GM12878 (cell line): Measurements from ENCODE around the gene ACTN2. TPM values are rescaled to one million over a fixed set of nuclear protein-coding genes. Genes with fewer than 3 reads are reported as not detected.

ENCODE experiments used
- ATAC-seq: fragments of 200-7000 bp; cut with Tn5 transposase; 3 replicates; pipeline ENCODE4 v1.9.1; 2020; ENCODE audit warnings: mild to moderate bottlenecking, moderate library complexity
- BruUV-seq: library from RNA; stranded (reverse); fragments of 400-500 nt; replicated peaks from 2 replicates; lab custom pipeline; 2021; lab: Mats Ljungman, UMichigan
- CTCF ChIA-PET: fragments of 300-600 bp; sonication (Branson Sonifier 250); formaldehyde crosslinking; extraction: SDS; loops from one replicate; lab custom pipeline; 2021; ENCODE audit warnings: inconsistent platforms; lab: Yijun Ruan, JAX
- POLR2A ChIA-PET: fragments of 350-600 bp; formaldehyde crosslinking; extraction: SDS; loops from one replicate; lab custom pipeline; 2021; ENCODE audit warnings: inconsistent platforms; lab: Charles Lee
- RAD21 ChIA-PET: fragments of 300-600 bp; sonication (Branson Sonifier 250); formaldehyde crosslinking; loops from one replicate; lab custom pipeline; 2023; ENCODE audit warnings: antibody characterized with exemption; ENCODE audit not compliant: unreplicated experiment; lab: Charles Lee
- SMC1A ChIA-PET: fragments of 300-600 bp; sonication (Branson Sonifier 250); formaldehyde crosslinking; loops from one replicate; lab custom pipeline; 2023; ENCODE audit not compliant: unreplicated experiment, uncharacterized antibody; lab: Charles Lee
- DNase-seq: peaks from one replicate; pipeline ENCODE4 v3.0.0-alpha.2; 2011; ENCODE audit warnings: low read depth, low spot score
- FAIRE-seq: peaks from 3 replicates; lab custom pipeline; 2011; peaks lifted over from hg19 to GRCh38; lab: Jason Lieb, UNC
- H2AFZ ChIP-seq: 2 replicates; pipeline ENCODE4 v1.6.0; 2011; ENCODE audit warnings: low read depth, low read length, control low read depth; ENCODE audit not compliant: control insufficient read depth
- H3K27ac ChIP-seq: 2 replicates; pipeline ENCODE4 v1.5.1; 2011; ENCODE audit warnings: control low read depth; ENCODE audit not compliant: control insufficient read depth, insufficient read depth
- H3K27me3 ChIP-seq, 2 experiments: replicated peaks in 1 of 2; 2 replicates each; pipeline versions ENCODE4 v1.6.0 to v1.6.1; 2011; ENCODE audit warnings: low read length in 1 of 2; ENCODE audit not compliant: control insufficient read depth in 2 of 2, insufficient read depth in 2 of 2
- H3K36me3 ChIP-seq, 2 experiments: 2 replicates each; pipeline ENCODE4 v1.5.1; 2011; ENCODE audit warnings: low read length in 1 of 2; ENCODE audit not compliant: control insufficient read depth in 2 of 2, insufficient read depth in 2 of 2
- H3K4me1 ChIP-seq: 2 replicates; pipeline ENCODE4 v1.6.1; 2011; ENCODE audit warnings: mild to moderate bottlenecking, low read length, moderate library complexity, mixed read lengths; ENCODE audit not compliant: control insufficient read depth, insufficient read depth
- H3K4me2 ChIP-seq: 2 replicates; pipeline ENCODE4 v1.6.0; 2011; ENCODE audit warnings: control low read depth; ENCODE audit not compliant: control insufficient read depth, insufficient read depth
- H3K4me3 ChIP-seq: fragments of 200-600 bp; sonication (generic); 2 replicates; pipeline ENCODE4 v1.5.1; 2016
- H3K79me2 ChIP-seq: 2 replicates; pipeline ENCODE4 v1.6.0; 2011; ENCODE audit warnings: low read length; ENCODE audit not compliant: control insufficient read depth, insufficient read depth
- H3K9ac ChIP-seq: 2 replicates; pipeline ENCODE4 v1.8.0; 2011; ENCODE audit warnings: low read length, control low read depth, mixed read lengths; ENCODE audit not compliant: control insufficient read depth, insufficient read depth
- H3K9me3 ChIP-seq: replicated peaks from 3 replicates; pipeline ENCODE4 v1.5.1; 2011; ENCODE audit warnings: mild to moderate bottlenecking, low read length; ENCODE audit not compliant: control insufficient read depth, insufficient read depth
- H4K20me1 ChIP-seq: 2 replicates; pipeline ENCODE4 v1.6.0; 2011; ENCODE audit not compliant: control insufficient read depth, insufficient read depth
- ATF7 ChIP-seq: fragments of 450-650 bp; IDR thresholded peaks from 2 replicates; pipeline ENCODE4 v1.6.1; 2016; ENCODE audit warnings: low read depth, mild to moderate bottlenecking
- BMI1 ChIP-seq: fragments of 450-650 bp; IDR thresholded peaks from 2 replicates; pipeline ENCODE4 v1.6.1; 2016; ENCODE audit warnings: mild to moderate bottlenecking, moderate library complexity, borderline replicate concordance
- CBFB ChIP-seq: IDR thresholded peaks from 2 replicates; pipeline ENCODE4 v1.6.1; 2016; ENCODE audit warnings: antibody characterized with exemption, low read depth
- CREB1 ChIP-seq: IDR thresholded peaks from 2 replicates; pipeline ENCODE4 v1.6.1; 2012; ENCODE audit warnings: low read depth, mild to moderate bottlenecking, inconsistent platforms
- CREM ChIP-seq: IDR thresholded peaks from 2 replicates; pipeline ENCODE4 v1.6.1; 2014; ENCODE audit warnings: antibody characterized with exemption, low read depth
- HCFC1 ChIP-seq: fragments of 150-350 bp; IDR thresholded peaks from 2 replicates; pipeline ENCODE4 v1.6.1; 2014; ENCODE audit warnings: low read length
- MLLT1 ChIP-seq: fragments of 450-650 bp; IDR thresholded peaks from 2 replicates; pipeline ENCODE4 v1.6.1; 2016; ENCODE audit warnings: mild to moderate bottlenecking
- NFIC ChIP-seq: IDR thresholded peaks from 2 replicates; pipeline ENCODE4 v1.6.1; 2012; ENCODE audit warnings: low read depth, mild to moderate bottlenecking, inconsistent platforms, low read length, moderate library complexity
- NR2C1 ChIP-seq: fragments of 450-650 bp; IDR thresholded peaks from 2 replicates; pipeline ENCODE4 v1.6.1; 2017; ENCODE audit warnings: antibody characterized with exemption, mild to moderate bottlenecking, moderate library complexity
- RUNX3 ChIP-seq: IDR thresholded peaks from 2 replicates; pipeline ENCODE4 v1.6.1; 2012; ENCODE audit warnings: low read length, inconsistent platforms
- TARDBP ChIP-seq: IDR thresholded peaks from 2 replicates; pipeline ENCODE4 v1.6.1; 2016; ENCODE audit warnings: borderline replicate concordance
- TBL1XR1 ChIP-seq: IDR thresholded peaks from 2 replicates; pipeline ENCODE4 v1.6.1; 2012; ENCODE audit warnings: low read depth, low read length, improper control_type of control experiment
- ZNF687 ChIP-seq: fragments of 450-650 bp; IDR thresholded peaks from 2 replicates; pipeline ENCODE4 v1.6.1; 2017; ENCODE audit warnings: mild to moderate bottlenecking, moderate library complexity
- WGBS: methylation state at CpG from one replicate; pipeline ENCODE4 v1.1.6; 2016; ENCODE audit warnings: low lambda C conversion rate; ENCODE audit not compliant: insufficient replicate concordance, insufficient coverage; ENCODE audit errors: missing lambda C conversion rate; 5-methylcytosine and 5-hydroxymethylcytosine counted together
- in situ Hi-C: fragments of 300-500 bp; cut with MboI; formaldehyde crosslinking; loops from 9 replicates; pipeline ENCODE4 v1.14.3; 2018; ENCODE audit warnings: mixed read lengths
- intact Hi-C: fragments of 100-400 bp; cut with micrococcal nuclease; formaldehyde crosslinking; loops from one replicate; pipeline ENCODE4 v1.14.2; 2022; ENCODE audit not compliant: unreplicated experiment
- polyA plus RNA-seq, 11 experiments: library from polyadenylated mRNA; depleted of rRNA in 4 of 11; unstranded in 6 of 11; stranded (reverse) in 5 of 11; fragments of >200 nt; fragmentation: Nextera tagmentation in 4 of 11; fragmentation: Illumina TruSeq in 1 of 11; extraction: Ambion mirVana in 4 of 11; extraction: Trizol in 1 of 11; gene quantifications; 1 replicate in 1 of 11; 2 replicates in 10 of 11; pipeline versions ENCODE4 v1.2.1 to v1.2.3, GENCODE V29; 2011 to 2016; ENCODE audit warnings: inconsistent platforms in 2 of 11, missing spikeins in 2 of 11, low read depth in 1 of 11
- total RNA-seq, 4 experiments: library from RNA; depleted of rRNA in 3 of 4; stranded (reverse); fragments of >200 nt in 3 of 4; fragmentation: Illumina TruSeq in 1 of 4; extraction: Trizol in 1 of 4; gene quantifications; 2 replicates each; pipeline versions ENCODE4 v1.2.1 to v1.2.3, GENCODE V29; 2013 to 2021

ACTN2 gene
- total and polyA plus RNA-seq, 10 of the 15 experiments (the other 5 are each of a cell fraction or from before 2014, with no cell fraction given), result 0.10 TPM; not detected in 9

GRCh38 chr1:236800002-236800620, 113.8 kb downstream of the ACTN2 start:
- Histone ChIP-seq H3K4me2 (peak overlapping the region; percentile 28), H2AFZ (no peak overlapping the region), H3K27ac (no peak overlapping the region), H3K9me3 (no peaks in the 10 kb centered on the region), H3K79me2 (peaks cover 70% of the 10 kb centered on the region), H3K27me3 (no peaks in the 10 kb centered on the region), H3K9ac (no peak overlapping the region), H4K20me1 (no peaks in the 10 kb centered on the region; the same call in 1 of the 2 replicates), H3K4me1 (peaks cover 7% of the 10 kb centered on the region), H3K36me3 (peaks cover 0 to 7% of the 10 kb centered on the region in 2 experiments; a peak in 2 of 4 replicates), H3K4me3 (no peak overlapping the region)
- WGBS, result 75% methylated on average over 5 of the region's 5 CpGs
- FAIRE-seq (no peak), DNase-seq (no peak), ATAC-seq (no peak)
- TF ChIP-seq HCFC1 (no peak), CREB1 (peak; percentile 62; the same call in 1 of the 2 replicates), BMI1 (no peak)
- POLR2A ChIA-PET, result interaction anchor here (1.2 kb wide), 1 partner anchor 12 kb away, joined by 3 read pairs; no protein-coding TSS in a partner anchor
- CTCF ChIA-PET, result interaction anchor here (0.6 to 2.0 kb wide), 5 partner anchors 12 to 515 kb away, joined by 3 to 9 read pairs (median 3); no protein-coding TSS in a partner anchor
- intact Hi-C loops (no loop called here), in situ Hi-C loops (no loop called here)
- no TSS peak for BruUV-seq
- SMC1A ChIA-PET, result interaction anchor here (0.6 to 2.1 kb wide), 6 partner anchors 12 to 247 kb away, joined by 3 to 10 read pairs (median 4); no protein-coding TSS in a partner anchor
- RAD21 ChIA-PET, result no interaction called here

DNA sequence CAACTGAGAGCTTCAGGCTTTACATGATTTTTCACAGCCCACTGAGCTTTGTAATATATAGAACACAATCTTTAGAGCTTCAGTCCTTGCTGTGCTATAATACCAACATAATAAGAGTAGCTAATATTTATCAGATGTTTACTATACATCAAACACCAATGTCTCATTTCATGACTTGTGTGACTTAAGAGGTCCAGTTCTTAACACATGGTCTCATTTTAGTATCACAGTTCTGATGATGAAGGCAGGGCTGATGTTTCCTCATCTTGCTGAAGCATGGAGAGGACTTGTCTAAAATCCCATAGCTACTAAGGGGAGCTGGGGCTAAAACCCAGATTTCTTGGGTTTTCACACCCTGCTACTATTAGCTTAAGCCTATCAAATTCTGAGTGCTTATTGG, 114.3 kb downstream of the ACTN2 start:
- FAIRE-seq (no peak), DNase-seq (no peak), ATAC-seq (no peak)
- no peaks in the 10 kb centered on the region; the same call in 1 of the 2 replicates for H4K20me1 ChIP-seq
- peak overlapping the region; percentile 28 for H3K4me2 ChIP-seq
- H3K4me3 ChIP-seq, result no peak overlapping the region
- no peak overlapping the region for H2AFZ ChIP-seq
- in situ Hi-C loops, result no loop called here
- CTCF ChIA-PET, result interaction anchor here (0.6 to 2.0 kb wide), 7 partner anchors 12 to 515 kb away, joined by 3 to 9 read pairs (median 3); partner anchors contain the start of gene HEATR1
- no TSS peak for BruUV-seq
- H3K4me1 ChIP-seq, result peaks cover 7% of the 10 kb centered on the region
- peaks cover 0 to 10% of the 10 kb centered on the region in 2 experiments; a peak in 2 of 4 replicates for H3K36me3 ChIP-seq
- RAD21 ChIA-PET, result no interaction called here
- H3K9me3 ChIP-seq, result no peaks in the 10 kb centered on the region
- H3K79me2 ChIP-seq, result peaks cover 67% of the 10 kb centered on the region
- POLR2A ChIA-PET, result interaction anchor here (1.2 kb wide), 1 partner anchor 12 kb away, joined by 3 read pairs; no protein-coding TSS in a partner anchor
- intact Hi-C loops, result no loop called here
- H3K9ac ChIP-seq, result no peak overlapping the region
- no peaks in the 10 kb centered on the region for H3K27me3 ChIP-seq
- H3K27ac ChIP-seq, result no peak overlapping the region
- SMC1A ChIA-PET, result interaction anchor here (0.8 to 2.1 kb wide), 5 partner anchors 13 to 212 kb away, joined by 3 to 10 read pairs (median 3); no protein-coding TSS in a partner anchor
- TF ChIP-seq TARDBP, result no peak
- no peak for TF ChIP-seq NFIC
- TF ChIP-seq CREM, result no peak
- no peak for TF ChIP-seq TBL1XR1
- no peak for TF ChIP-seq ZNF687
- TF ChIP-seq RUNX3, result no peak
- TF ChIP-seq ATF7, result no peak
- no peak for TF ChIP-seq NR2C1
- TF ChIP-seq CBFB, result no peak
- no peak for TF ChIP-seq MLLT1
